ENCODE data around the gene TOM1L1. TPM values are rescaled to one million over a fixed set of nuclear protein-coding genes. Genes with fewer than 3 reads are reported as not detected.

Gene TOM1L1
- total and polyA plus RNA-seq, 2 donors from 2014 or later, result 57.7 to 85.7 TPM

GRCh38 chr17:54901230-54901822 lies 674 bp downstream of the TOM1L1 start:
- DNase-seq, result peak in 3 of 5 donors; percentile 12 to 38 (median 31)
- TF ChIP-seq CTCF (IDR thresholded peaks at IDR 0.05; ENCODE audit: borderline replicate concordance, extremely low read depth, insufficient read depth), result no peak
- Histone ChIP-seq H3K4me1 (ENCODE audit: control insufficient read depth in 2 of 3, insufficient read depth in 2 of 3, low read depth in 1 of 3, low read length in 3 of 3) (peaks cover 0 to 5% (median 4%) of the 10 kb centered on the region in 3 donors), H3K9me3 (ENCODE audit: control insufficient read depth in 2 of 3, insufficient read depth in 1 of 3, low read length in 3 of 3) (no peaks in the 10 kb centered on the region), H3K4me3 (ENCODE audit: low read length in 3 of 3) (peak overlapping the region in 1 of 3 donors; percentile 72), H3K27me3 (ENCODE audit: control insufficient read depth, insufficient read depth, low read length) (no peaks in the 10 kb centered on the region), H3K36me3 (ENCODE audit: control insufficient read depth in 2 of 3, insufficient read depth in 3 of 3, low read length in 3 of 3) (no peaks in the 10 kb centered on the region), H3K27ac (ENCODE audit: low read depth in 2 of 2, low read length in 2 of 2) (peak overlapping the region in 1 of 2 donors; percentile 91), H3K9ac (ENCODE audit: low read length in 3 of 3) (peak overlapping the region in 2 of 3 donors; percentile 70 to 77)
- FAIRE-seq, result no peak
- intact Hi-C loops (cut with DNase I), result no loop called here

GRCh38 chr17:54902017-54902416 lies 1.4 kb downstream of the TOM1L1 start:
- FAIRE-seq (no peak), DNase-seq (no peak)
- intact Hi-C loops (cut with DNase I), result no loop called here
- no peaks in the 10 kb centered on the region for H3K9me3 ChIP-seq (ENCODE audit: control insufficient read depth in 2 of 3, insufficient read depth in 1 of 3, low read length in 3 of 3)
- no peak overlapping the region for H3K27ac ChIP-seq (ENCODE audit: low read depth in 2 of 2, low read length in 2 of 2)
- H3K36me3 ChIP-seq (ENCODE audit: control insufficient read depth in 2 of 3, insufficient read depth in 3 of 3, low read length in 3 of 3), result no peaks in the 10 kb centered on the region
- TF ChIP-seq CTCF (IDR thresholded peaks at IDR 0.05; ENCODE audit: borderline replicate concordance, extremely low read depth, insufficient read depth), result no peak
- no peak overlapping the region for H3K4me3 ChIP-seq (ENCODE audit: low read length in 3 of 3)
- H3K4me1 ChIP-seq (ENCODE audit: control insufficient read depth in 2 of 3, insufficient read depth in 2 of 3, low read depth in 1 of 3, low read length in 3 of 3), result peaks cover 0 to 9% (median 9%) of the 10 kb centered on the region in 3 donors
- H3K9ac ChIP-seq (ENCODE audit: low read length in 3 of 3), result peak overlapping the region in 1 of 3 donors; percentile 77
- H3K27me3 ChIP-seq (ENCODE audit: control insufficient read depth, insufficient read depth, low read length), result no peaks in the 10 kb centered on the region

GRCh38 chr17:54902611-54903010 lies 2.0 kb downstream of the TOM1L1 start:
- intact Hi-C loops (cut with DNase I), result no loop called here

More at GRCh38 chr17:54902611-54903010, 2.0 kb downstream of the TOM1L1 start:
- Histone ChIP-seq H3K36me3 (ENCODE audit: control insufficient read depth in 2 of 3, insufficient read depth in 3 of 3, low read length in 3 of 3) (peaks cover 0 to 2% (median 0%) of the 10 kb centered on the region in 3 donors), H3K9ac (ENCODE audit: low read length in 3 of 3) (peak overlapping the region in 1 of 3 donors; percentile 6), H3K4me1 (ENCODE audit: control insufficient read depth in 2 of 3, insufficient read depth in 2 of 3, low read depth in 1 of 3, low read length in 3 of 3) (peaks cover 0 to 12% (median 11%) of the 10 kb centered on the region in 3 donors), H3K4me3 (ENCODE audit: low read length in 3 of 3) (no peak overlapping the region), H3K9me3 (ENCODE audit: control insufficient read depth in 2 of 3, insufficient read depth in 1 of 3, low read length in 3 of 3) (no peaks in the 10 kb centered on the region), H3K27ac (ENCODE audit: low read depth in 2 of 2, low read length in 2 of 2) (no peak overlapping the region), H3K27me3 (ENCODE audit: control insufficient read depth, insufficient read depth, low read length) (no peaks in the 10 kb centered on the region)
- no peak for TF ChIP-seq CTCF (IDR thresholded peaks at IDR 0.05; ENCODE audit: borderline replicate concordance, extremely low read depth, insufficient read depth)
- DNase-seq (no peak), FAIRE-seq (no peak)

All from kidney (tissue), 14 donors.